ENCODE data around the gene DACT2. TPM values are rescaled to one million over a fixed set of nuclear protein-coding genes. Genes with fewer than 3 reads are reported as not detected.

The DACT2 gene
- total RNA-seq, 2 donors from 2014 or later: 16.6 to 39.9 TPM

- no peak overlapping the region for H3K4me3 Mint-ChIP-seq
- H3K27ac Mint-ChIP-seq: no peak overlapping the region
- no peak for DNase-seq
- Histone ChIP-seq H3K9me3 (ENCODE audit: control insufficient read depth, low read length) (peaks cover 11% of the 10 kb centered on the region), H3K27me3 (ENCODE audit: control insufficient read depth, insufficient read depth, low read length, poor library complexity, severe bottlenecking) (no peaks in the 10 kb centered on the region), H3K9ac (ENCODE audit: extremely low read depth, low read length, poor library complexity, severe bottlenecking) (no peak overlapping the region), H3K4me1 (ENCODE audit: control insufficient read depth, insufficient read depth, low read length) (no peaks in the 10 kb centered on the region), H3K36me3 (ENCODE audit: control insufficient read depth, insufficient read depth, low read length) (no peaks in the 10 kb centered on the region), H3K27ac (ENCODE audit: low read depth, low read length) (no peak overlapping the region), H3K4me3 (ENCODE audit: low read length) (no peak overlapping the region)
- H3K27me3 Mint-ChIP-seq (ENCODE audit: insufficient read depth): peaks cover 10% of the 10 kb centered on the region
- H3K36me3 Mint-ChIP-seq (ENCODE audit: low read depth): no peaks in the 10 kb centered on the region
- peak; percentile 47 for TF ChIP-seq CTCF (conservative IDR thresholded peaks at IDR 0.05)
- WGBS, 2 experiments (ENCODE audit: insufficient coverage in 1 of 2, insufficient read length in 1 of 2): 91 to 94% methylated on average over 12 of the region's 12 CpGs
- peaks cover 15% of the 10 kb centered on the region for H3K4me1 Mint-ChIP-seq
- peaks cover 7% of the 10 kb centered on the region for H3K9me3 Mint-ChIP-seq
Measured at GRCh38 chr6:168368066-168368820, 48.7 kb upstream of the DACT2 start.

- H3K9me3 Mint-ChIP-seq: peaks cover 14% of the 10 kb centered on the region
- TF ChIP-seq CTCF (conservative IDR thresholded peaks at IDR 0.05): no peak
Measured at GRCh38 chr6:168367285-168367751, 47.7 kb upstream of the DACT2 start.

GRCh38 chr6:168366473-168366872, 46.9 kb upstream of the DACT2 start:
- H3K36me3 Mint-ChIP-seq (ENCODE audit: low read depth): no peaks in the 10 kb centered on the region
- peaks cover 8% of the 10 kb centered on the region for H3K27me3 Mint-ChIP-seq (ENCODE audit: insufficient read depth)
- no peak for DNase-seq
- no peak overlapping the region for H3K4me3 ChIP-seq (ENCODE audit: low read length)
- H3K27ac Mint-ChIP-seq: no peak overlapping the region
- no peaks in the 10 kb centered on the region for H3K36me3 ChIP-seq (ENCODE audit: control insufficient read depth, insufficient read depth, low read length)
- no peak overlapping the region for H3K27ac ChIP-seq (ENCODE audit: low read depth, low read length)
- H3K9ac ChIP-seq (ENCODE audit: extremely low read depth, low read length, poor library complexity, severe bottlenecking): no peak overlapping the region
- 96 to 100% methylated on average over 8 to 9 of the region's 9 CpGs for WGBS, 2 experiments (ENCODE audit: insufficient coverage in 1 of 2, insufficient read length in 1 of 2)
- no peaks in the 10 kb centered on the region for H3K4me1 ChIP-seq (ENCODE audit: control insufficient read depth, insufficient read depth, low read length)
- H3K4me3 Mint-ChIP-seq: no peak overlapping the region
- H3K9me3 Mint-ChIP-seq: peaks cover 17% of the 10 kb centered on the region
- no peak for TF ChIP-seq CTCF (conservative IDR thresholded peaks at IDR 0.05)
- peaks cover 7% of the 10 kb centered on the region for H3K4me1 Mint-ChIP-seq
- H3K9me3 ChIP-seq (ENCODE audit: control insufficient read depth, low read length): peaks cover 15% of the 10 kb centered on the region
- H3K27me3 ChIP-seq (ENCODE audit: control insufficient read depth, insufficient read depth, low read length, poor library complexity, severe bottlenecking): no peaks in the 10 kb centered on the region

More at GRCh38 chr6:168367285-168367751, 47.7 kb upstream of the DACT2 start:
- Histone ChIP-seq H3K9me3 (ENCODE audit: control insufficient read depth, low read length) (peaks cover 11% of the 10 kb centered on the region), H3K36me3 (ENCODE audit: control insufficient read depth, insufficient read depth, low read length) (no peaks in the 10 kb centered on the region), H3K27ac (ENCODE audit: low read depth, low read length) (no peak overlapping the region), H3K4me3 (ENCODE audit: low read length) (no peak overlapping the region), H3K4me1 (ENCODE audit: control insufficient read depth, insufficient read depth, low read length) (no peaks in the 10 kb centered on the region), H3K27me3 (ENCODE audit: control insufficient read depth, insufficient read depth, low read length, poor library complexity, severe bottlenecking) (no peaks in the 10 kb centered on the region), H3K9ac (ENCODE audit: extremely low read depth, low read length, poor library complexity, severe bottlenecking) (no peak overlapping the region)
- Mint-ChIP-seq H3K4me3 (no peak overlapping the region), H3K27ac (no peak overlapping the region), H3K36me3 (ENCODE audit: low read depth) (no peaks in the 10 kb centered on the region), H3K27me3 (ENCODE audit: insufficient read depth) (peaks cover 10% of the 10 kb centered on the region), H3K4me1 (peaks cover 7% of the 10 kb centered on the region)
- no peak for DNase-seq
- 90 to 93% methylated on average over 13 to 15 of the region's 15 CpGs for WGBS, 2 experiments (ENCODE audit: insufficient coverage in 1 of 2, insufficient read length in 1 of 2)

All from endodermal cell (in vitro differentiated cells).